HFFc6 (cell line): Measurements from ENCODE around the gene GVQW3. TPM values are rescaled to one million over a fixed set of nuclear protein-coding genes. Genes with fewer than 3 reads are reported as not detected.

Source experiments
- DNase-seq: peaks from one replicate; pipeline ENCODE4 v3.0.0-alpha.2; 2018
- H3K27ac Mint-ChIP-seq: 2 replicates; pipeline ENCODE4 v1.8.0; 2020; ENCODE audit warnings: mild to moderate bottlenecking, mixed read lengths
- H3K27me3 Mint-ChIP-seq: 2 replicates; pipeline ENCODE4 v1.8.0; 2021; ENCODE audit warnings: mild to moderate bottlenecking, moderate library complexity, mixed read lengths; ENCODE audit not compliant: insufficient read depth
- H3K36me3 Mint-ChIP-seq: 2 replicates; pipeline ENCODE4 v1.8.0; 2021; ENCODE audit warnings: low read depth, mixed read lengths
- H3K4me1 Mint-ChIP-seq: 2 replicates; pipeline ENCODE4 v1.8.0; 2020; ENCODE audit warnings: low read depth, mixed read lengths
- H3K4me3 Mint-ChIP-seq: 2 replicates; pipeline ENCODE4 v1.8.0; 2020; ENCODE audit warnings: mild to moderate bottlenecking, moderate library complexity, mixed read lengths
- H3K9me3 Mint-ChIP-seq: 2 replicates; pipeline ENCODE4 v1.8.0; 2020; ENCODE audit warnings: mild to moderate bottlenecking, mixed read lengths
- total RNA-seq, 6 experiments: library from RNA; stranded (reverse); fragmentation: NEBNext Ultra II Directional; extraction: Animal tissue kit (Norgen Biotek cat#: 25700); gene quantifications; 2 replicates in 1 of 6; 3 replicates in 5 of 6; pipeline ENCODE4 v1.2.3, GENCODE V29; 2021
- TF ChIP-seq, protein P1 (sequence below): fragments of 200-600 bp; sonication (generic); IDR thresholded peaks from 2 replicates; pipeline ENCODE4 v1.5.0; 2021; ENCODE audit warnings: antibody characterized with exemption, mild to moderate bottlenecking

Gene GVQW3
- total RNA-seq, 6 experiments from 2014 or later: 0.31 to 1.6 (median 0.69) TPM

GRCh38 chr11:76455931-76456330, 74.8 kb downstream of the GVQW3 start:
- no peak for DNase-seq
- H3K9me3 Mint-ChIP-seq: no peaks in the 10 kb centered on the region; the same call in 1 of the 2 replicates
- TF ChIP-seq, protein P1, sequence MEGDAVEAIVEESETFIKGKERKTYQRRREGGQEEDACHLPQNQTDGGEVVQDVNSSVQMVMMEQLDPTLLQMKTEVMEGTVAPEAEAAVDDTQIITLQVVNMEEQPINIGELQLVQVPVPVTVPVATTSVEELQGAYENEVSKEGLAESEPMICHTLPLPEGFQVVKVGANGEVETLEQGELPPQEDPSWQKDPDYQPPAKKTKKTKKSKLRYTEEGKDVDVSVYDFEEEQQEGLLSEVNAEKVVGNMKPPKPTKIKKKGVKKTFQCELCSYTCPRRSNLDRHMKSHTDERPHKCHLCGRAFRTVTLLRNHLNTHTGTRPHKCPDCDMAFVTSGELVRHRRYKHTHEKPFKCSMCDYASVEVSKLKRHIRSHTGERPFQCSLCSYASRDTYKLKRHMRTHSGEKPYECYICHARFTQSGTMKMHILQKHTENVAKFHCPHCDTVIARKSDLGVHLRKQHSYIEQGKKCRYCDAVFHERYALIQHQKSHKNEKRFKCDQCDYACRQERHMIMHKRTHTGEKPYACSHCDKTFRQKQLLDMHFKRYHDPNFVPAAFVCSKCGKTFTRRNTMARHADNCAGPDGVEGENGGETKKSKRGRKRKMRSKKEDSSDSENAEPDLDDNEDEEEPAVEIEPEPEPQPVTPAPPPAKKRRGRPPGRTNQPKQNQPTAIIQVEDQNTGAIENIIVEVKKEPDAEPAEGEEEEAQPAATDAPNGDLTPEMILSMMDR: no peak
- H3K4me3 Mint-ChIP-seq: no peak overlapping the region
- H3K27ac Mint-ChIP-seq: peak overlapping the region; percentile 32
- H3K27me3 Mint-ChIP-seq: no peaks in the 10 kb centered on the region
- peaks cover 15% of the 10 kb centered on the region for H3K36me3 Mint-ChIP-seq
- peaks cover 22% of the 10 kb centered on the region for H3K4me1 Mint-ChIP-seq

- DNase-seq: no peak
- Mint-ChIP-seq H3K4me1 (peaks cover 24% of the 10 kb centered on the region), H3K9me3 (no peaks in the 10 kb centered on the region; the same call in 1 of the 2 replicates), H3K27me3 (no peaks in the 10 kb centered on the region), H3K27ac (no peak overlapping the region), H3K4me3 (no peak overlapping the region), H3K36me3 (peaks cover 17% of the 10 kb centered on the region)
- TF ChIP-seq, protein P1: no peak
These were observed 75.4 kb downstream of the GVQW3 start for GRCh38 chr11:76456571-76456970.

Other genes with a start within 250 kb of the GVQW3 start
- not detected for gene WNT11, start 174.8 kb upstream of the GVQW3 start, total RNA-seq
- 10 to 100 TPM; 32.7 to 42.2 (median 36.3) TPM for gene THAP12, start 191 bp upstream of the GVQW3 start, total RNA-seq
- gene EMSY, start 63.7 kb downstream of the GVQW3 start, total RNA-seq: 10 to 100 TPM; 12.3 to 17.5 (median 15.2) TPM